ENCODE results near the gene ABL1. TPM values are rescaled to one million over a fixed set of nuclear protein-coding genes. Genes with fewer than 3 reads are reported as not detected.

ABL1 gene
- polyA plus RNA-seq, 10 donors = 49.5 to 75.8 (median 61.8) TPM

DNA sequence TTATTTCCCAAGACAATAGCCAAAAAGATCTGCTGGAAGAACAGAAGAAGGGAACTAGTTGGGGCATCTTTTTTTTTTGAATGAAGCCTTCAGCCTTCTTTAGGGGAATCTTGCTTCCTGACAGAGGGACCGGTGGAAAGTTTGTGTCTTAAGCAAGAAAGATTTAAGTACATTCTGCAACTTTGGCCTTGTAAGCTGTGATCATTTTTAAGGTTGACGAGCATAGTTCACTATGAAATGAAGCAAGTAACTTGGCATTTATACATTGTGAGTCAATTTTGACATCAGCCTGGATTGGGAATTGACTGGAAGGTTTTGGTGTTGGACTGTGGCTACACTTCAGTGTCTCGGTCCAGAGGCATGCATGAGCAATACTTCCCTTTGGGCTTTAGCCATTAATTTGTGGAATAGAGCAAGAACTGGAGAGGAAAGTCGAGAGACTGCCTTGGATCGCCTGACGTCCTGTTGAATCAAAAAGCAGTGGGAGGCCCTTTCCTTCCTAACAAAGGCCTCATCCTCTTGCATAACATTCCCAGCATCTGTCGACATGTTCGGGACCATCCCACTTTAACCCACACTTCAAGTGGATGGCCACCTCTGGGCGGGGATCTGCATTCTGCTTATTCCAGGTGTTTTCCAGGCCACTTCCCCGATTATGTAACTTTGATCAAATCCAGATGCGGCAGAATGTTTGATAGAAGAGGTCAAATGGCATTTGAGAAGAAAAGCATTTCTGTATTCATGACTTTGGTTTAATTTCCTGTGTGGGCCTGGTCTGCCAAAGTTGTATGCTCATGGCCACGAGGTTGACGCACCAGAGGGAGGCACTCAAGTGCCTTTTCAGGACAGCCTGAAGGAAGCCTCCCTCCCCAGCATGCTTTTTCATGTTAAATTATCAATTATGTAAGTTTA, 12.5 kb downstream of the ABL1 start:
- DNase-seq = peak; percentile 95 to 99 (median 97)

DNA sequence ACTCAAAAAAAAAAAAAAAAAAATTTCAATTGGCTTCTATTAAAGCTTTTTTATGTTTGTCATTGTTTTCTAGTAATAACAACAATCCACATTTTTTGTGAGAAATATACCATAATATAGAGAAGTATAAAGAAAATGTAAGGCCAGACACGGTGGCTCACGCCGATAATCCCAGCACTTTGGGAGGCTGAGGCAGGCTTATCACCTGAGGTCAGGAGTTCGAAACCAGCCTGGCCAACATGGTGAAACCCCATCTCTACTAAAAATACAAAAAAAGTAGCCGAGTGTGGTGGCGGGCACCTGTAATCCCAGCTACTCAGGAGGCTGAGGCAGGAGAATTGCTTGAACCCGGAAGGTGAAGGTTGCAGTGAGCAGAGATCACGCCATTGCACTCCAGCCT, 13.5 kb downstream of the ABL1 start:
- peak in 1 of 3 donors; percentile 14 for DNase-seq

DNA sequence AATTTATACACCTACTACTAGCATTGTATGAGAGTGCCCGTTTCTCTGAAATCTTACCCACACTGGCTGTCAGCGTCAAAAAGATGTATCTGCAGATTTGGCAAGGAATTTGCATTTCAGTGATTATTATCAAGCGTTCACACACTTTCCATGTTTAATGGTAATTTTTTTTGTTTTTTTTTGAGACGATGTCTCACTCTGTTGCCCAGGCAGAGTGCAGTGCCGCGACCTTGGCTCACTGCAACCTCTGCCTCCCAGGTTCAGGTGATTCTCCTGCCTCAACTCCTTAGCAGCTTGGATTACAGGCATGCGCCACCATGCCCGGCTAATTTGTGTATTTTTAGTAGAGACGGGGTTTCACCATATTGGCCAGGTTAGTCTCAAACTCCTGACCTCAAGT, 14.3 kb downstream of the ABL1 start:
- DNase-seq = no peak

DNA sequence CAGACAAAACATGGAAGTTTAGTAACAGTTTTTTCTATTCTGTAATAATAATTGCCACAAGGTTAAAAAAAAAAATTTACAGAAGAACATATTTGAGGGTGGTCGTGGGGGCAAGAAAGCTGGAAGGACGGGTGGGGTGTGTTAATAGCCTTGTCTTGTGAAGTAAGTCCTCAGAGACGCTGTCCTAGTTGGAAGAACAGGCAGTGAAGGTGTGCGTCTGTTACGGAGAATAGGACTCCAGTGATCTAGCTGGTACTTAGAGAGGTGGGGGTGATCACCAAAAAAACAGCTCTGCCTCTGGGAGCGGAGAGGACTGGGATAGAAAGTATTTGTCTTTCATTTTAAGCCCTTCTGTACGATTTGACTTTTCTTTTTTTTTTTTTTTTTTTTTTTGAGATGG, 17.7 kb downstream of the ABL1 start:
- no peak for DNase-seq

DNA sequence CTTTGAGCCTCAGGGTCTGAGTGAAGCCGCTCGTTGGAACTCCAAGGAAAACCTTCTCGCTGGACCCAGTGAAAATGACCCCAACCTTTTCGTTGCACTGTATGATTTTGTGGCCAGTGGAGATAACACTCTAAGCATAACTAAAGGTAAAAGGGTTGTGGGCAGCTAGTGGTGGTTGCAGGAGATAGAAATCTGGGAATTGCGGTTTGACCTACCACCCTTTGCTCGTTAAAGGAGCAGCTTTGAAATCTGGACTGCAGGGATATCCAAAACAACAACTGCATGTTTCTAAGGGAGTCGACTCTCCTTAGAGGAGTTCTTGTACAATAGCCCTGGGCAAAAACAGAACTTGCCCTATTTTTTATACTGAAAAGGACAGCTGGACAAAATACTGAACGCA, 19.0 kb downstream of the ABL1 start:
- no peak for DNase-seq

DNA sequence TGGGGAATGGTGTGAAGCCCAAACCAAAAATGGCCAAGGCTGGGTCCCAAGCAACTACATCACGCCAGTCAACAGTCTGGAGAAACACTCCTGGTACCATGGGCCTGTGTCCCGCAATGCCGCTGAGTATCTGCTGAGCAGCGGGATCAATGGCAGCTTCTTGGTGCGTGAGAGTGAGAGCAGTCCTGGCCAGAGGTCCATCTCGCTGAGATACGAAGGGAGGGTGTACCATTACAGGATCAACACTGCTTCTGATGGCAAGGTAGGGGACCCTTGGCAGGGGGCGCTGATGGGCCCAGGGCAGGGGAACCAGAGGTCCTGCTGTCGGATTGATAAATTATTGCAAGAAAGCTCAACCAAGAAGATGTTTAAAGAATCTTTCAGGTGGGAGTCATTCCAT, 19.8 kb downstream of the ABL1 start:
- no peak for DNase-seq

DNA sequence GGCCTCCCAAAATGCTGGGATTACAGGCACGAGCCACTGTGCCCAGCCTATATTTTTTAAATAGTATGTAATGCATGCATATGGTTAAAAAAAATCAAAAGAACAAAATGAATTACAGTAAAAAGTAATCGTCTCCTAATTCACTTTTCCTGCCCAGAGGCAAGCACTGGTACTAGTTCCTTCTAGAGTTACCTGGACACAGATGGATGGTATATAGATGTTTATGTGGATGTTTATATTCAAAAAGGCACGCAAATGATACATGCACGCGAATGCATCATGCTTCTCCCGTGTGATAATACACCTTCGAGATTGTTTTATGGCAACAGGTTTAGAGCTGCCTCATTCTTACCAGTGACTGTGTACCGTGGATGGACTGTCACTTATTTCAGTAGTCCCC, 21.4 kb downstream of the ABL1 start:
- no peak for DNase-seq

DNA sequence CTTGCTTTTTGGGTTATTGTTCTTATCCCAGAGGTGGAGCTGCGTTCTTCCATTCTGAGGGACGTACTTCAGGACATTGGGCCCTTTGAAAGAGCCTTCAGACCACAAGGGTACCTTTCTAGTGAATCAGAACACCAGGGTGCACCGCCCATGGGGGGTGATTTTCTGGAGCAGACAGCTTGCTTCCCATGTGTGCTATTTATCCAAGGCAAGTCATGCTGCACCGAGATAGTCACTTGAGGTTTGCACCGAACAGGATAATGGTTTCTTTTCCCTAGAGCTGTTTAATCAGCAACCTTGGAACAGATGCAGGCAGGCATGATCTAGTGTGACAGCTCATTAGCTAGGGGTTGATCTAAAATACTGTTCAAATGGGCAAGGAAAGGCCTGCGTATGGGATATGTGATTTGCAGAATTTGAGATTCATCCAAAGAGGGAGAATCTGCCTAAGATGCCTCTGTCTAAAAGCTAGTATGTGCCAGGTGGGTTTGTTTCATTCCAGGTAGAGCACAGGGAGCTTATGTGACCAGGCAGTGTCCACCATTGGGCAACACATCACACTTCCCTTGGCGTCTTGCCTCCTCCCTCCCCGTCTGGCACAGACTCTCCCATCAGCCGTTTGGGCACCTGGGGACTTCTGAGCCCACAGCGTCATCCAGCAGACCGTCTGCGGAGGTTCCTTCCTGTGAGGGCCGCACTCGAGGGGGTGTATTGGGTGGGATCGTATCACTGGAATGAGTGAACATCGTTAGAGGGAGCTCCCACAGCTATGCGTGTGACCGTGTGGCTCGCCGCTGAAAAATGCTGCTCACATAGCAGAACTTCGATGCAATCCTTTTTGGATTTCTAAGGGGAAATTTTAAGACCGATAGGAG, 23.0 kb downstream of the ABL1 start:
- peak in 2 of 3 donors; percentile 81 for DNase-seq

DNA sequence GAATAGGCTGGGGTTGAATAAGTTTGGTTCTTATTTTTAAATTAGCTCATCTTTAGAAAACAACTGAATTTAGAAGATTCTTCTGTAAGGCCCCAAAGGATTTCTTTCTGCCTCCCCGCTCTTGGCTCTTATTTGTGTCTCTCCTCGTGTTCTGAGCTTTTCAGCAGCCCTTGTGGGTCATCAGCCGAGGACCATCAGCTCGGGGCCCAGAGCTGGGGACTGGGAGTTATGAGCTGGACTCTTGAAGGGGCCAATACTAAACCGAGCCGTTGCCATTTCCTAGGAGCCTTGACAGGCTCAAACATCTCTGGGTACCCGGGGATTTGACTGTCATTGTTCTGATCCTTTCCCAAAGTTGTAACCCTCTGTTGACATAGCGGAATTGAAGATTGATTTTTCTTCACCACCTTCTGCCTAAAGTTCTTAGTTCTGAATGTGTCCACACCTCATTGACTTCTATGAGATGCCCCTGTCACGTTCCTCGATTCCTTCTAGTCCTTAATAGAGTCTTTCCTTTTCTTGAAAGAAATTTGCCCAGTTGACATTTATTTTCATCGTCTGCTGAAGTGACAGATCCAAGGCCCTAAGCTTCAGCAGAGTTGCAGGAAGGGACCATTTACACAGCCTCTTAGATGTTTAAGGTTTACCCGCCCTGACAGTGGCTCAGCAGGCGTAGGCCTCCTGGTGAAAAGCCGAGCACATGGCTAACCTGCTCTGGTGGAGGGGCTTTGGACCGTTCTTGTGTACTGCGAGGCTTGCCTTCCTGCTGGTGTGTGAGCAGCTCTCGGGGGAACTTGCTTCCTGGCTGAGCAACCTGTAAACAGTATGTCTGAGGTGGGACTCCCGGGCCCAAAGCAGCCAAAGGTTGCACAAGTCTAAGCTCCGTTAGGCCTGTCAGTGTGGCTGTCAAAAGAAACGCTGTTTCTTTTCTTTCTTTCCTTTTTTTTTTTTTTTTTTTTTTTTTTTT, 24.0 kb downstream of the ABL1 start:
- peak in 1 of 3 donors; percentile 74 for DNase-seq

DNA sequence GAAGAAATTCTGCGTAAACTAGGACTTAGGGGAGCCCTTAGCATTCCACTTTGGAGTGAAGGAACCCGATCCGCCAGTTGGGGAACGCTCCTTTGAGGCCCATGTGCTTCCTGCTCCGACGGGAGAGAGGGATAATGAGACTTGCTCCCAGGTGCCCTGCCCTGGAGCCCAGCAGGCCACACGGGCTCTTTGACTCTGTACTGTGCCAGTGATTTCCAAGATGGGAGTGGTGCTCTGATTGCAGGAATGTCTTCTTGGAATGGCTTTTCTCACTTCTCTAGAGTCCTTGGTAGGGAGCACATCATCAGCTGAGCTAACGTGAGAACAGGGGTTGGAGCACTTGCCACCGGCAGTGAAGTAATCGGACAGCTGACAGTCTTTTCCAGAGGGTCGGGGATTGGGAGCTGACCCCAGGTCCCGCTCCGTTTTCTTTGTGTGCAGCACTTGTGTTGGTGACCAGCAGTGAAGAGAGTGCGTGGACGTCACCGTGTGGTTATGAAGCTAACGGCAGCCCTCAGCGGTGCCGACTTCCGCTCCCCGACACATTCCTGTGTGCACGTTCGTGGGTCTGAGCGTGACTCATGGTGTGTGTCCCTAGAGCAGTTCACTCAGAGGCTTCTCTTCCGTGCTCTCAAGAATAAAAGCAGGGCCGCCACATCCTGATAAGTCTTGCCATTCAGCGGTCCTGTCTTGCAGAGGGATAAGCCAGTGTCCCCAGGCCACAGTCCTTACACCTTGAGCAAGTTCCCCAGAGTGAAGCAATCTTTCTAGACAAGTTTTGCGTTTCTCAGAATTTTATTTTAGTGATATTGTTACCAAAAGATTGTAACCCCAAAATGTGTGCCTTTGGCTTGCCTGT, 25.6 kb downstream of the ABL1 start:
- DNase-seq = peak; percentile 78 to 92 (median 91)

DNA sequence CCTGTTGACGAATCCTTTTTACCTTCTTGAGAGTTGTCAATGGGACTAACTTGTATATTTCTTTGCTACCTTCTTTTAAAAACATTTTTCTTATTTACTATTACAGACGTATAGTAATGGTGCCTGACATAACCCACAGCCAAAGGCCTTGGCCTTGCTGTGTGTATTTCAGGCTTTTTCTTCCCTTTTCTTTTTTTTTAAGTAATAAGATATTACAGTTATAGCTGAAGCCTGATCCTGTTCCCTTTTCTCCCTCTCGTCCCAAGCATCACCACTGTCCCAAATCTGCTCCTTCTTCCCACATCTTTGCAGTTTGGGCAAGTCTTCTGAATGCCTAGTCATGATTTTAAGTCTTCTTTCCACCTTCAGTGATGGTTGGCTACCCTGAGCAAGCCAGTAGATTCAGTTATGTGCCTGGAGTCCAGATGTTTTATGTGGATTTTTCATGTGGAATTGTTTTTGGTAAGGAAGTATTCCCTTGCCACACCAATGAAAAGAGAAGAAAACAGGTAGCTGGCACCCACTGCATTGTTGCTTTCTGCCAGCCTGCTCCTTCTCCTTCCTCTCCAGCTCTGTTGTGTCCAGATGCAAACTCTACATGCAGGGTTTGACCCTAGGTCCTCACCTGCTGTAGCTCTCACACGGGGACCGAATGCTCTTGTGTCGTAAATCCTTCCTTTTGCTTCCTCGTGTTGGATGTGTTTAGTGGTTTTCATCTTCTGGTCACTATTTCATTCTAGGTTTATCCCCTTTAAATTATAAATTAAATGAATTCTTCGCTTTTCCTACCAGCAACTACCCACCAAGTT, 26.5 kb downstream of the ABL1 start:
- DNase-seq = no peak

DNA sequence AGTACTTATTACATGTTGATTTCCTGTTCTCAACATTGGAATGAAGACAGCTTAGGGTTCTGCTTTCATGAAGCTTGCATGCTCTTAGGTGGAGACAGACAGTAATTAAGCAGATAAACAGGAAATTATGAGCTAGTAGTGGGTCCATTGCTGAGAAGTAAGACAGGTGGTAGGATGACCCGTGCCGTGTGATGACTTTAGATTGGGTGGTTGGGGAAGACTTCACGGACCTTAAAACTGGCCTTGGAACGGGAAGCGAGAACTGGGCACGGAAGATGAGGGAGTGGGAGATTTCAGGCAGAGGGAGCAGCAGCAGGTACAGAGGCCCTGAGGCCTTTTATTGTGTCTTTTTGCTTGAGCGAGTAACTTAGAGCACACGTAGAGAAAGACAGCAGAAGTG, 27.2 kb downstream of the ABL1 start:
- no peak for DNase-seq

DNA sequence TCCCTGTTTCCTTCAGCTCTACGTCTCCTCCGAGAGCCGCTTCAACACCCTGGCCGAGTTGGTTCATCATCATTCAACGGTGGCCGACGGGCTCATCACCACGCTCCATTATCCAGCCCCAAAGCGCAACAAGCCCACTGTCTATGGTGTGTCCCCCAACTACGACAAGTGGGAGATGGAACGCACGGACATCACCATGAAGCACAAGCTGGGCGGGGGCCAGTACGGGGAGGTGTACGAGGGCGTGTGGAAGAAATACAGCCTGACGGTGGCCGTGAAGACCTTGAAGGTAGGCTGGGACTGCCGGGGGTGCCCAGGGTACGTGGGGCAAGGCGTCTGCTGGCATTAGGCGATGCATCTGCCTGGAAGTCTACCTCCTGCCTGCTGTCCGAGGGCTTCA, 27.7 kb downstream of the ABL1 start:
- DNase-seq = no peak

DNA sequence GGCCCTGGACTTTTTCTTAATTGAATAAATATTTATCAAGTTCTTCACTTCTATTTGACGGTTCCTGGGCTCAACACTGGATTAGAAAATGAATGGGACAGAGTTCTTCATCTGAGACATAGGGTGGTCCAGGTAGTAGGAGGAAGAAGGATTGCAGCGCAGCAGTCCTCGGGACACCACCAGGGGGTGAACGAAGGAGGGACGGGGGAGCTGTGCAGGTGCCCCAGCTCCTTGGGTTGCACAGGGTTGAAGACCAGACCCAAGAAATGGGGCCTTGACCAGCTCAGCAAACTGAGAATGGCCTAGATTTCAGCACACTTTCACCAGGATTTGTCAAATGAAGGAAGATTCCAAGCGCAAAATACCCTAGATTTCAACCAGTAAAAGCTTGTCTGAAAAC, 29.5 kb downstream of the ABL1 start:
- DNase-seq = no peak

DNA sequence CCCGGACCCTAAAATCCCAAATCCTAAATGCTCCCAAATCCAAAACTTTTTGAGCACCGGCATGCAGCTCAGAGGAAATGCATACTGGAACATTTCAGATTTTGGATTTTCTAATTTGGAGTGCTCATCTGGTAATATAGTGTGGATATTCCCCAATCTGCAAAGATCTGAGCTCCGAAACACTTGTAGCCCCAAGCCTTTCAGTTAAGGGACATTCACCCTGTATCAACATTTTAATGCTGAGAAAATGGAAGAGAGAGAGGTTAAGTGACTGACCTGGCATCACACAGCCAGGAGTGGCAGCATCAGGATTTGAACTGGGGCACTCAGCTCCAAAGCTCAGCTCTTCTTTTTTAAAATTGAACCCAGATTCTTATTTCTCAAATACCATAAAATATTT, 30.9 kb downstream of the ABL1 start:
- no peak for DNase-seq

DNA sequence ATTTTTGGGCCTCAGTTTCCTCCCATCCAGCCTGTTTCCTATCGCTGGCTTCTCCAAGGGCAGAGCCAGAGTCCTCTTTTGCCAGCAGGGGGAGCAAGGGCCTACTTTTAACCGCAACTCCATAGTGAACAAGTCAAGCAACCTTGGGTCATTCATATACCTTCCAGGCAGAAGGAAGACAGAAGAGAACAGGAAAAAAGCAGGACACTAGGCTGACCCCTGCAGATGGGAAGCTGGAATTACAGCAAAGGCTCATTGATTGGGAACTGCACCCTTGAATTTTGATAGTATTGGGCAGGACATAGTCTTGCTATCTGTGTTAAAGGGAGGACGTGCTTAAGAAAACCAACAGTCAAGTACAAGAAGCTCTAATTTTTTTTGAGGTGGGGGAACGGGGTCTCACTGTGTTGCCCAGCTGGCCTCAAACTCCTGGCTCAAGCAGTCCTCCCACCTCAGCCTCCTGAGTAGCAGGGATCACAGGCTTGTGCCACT, 31.5 kb downstream of the ABL1 start:
- peak; percentile 75 to 86 (median 81) for DNase-seq

DNA sequence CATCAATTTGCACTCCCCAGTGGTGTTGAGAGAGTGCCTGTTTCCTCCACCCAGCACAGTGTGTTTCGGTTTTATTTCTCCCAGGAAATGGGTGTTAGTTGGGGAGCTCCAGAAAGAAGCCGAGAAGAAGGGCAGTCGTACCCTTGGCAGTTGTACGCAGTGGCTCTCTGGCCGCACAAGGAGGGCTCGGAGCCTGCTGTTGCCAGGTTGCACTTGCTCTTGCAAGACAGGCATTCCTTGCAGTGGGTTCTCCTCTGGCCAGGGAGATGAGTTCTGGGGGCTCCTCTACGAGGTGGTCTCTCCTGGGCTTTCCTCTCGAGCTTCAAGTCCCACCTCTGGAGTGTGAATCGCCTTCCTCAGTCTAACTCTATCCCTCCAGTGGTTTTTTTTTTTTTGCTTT, 32.5 kb downstream of the ABL1 start:
- no peak for DNase-seq

DNA sequence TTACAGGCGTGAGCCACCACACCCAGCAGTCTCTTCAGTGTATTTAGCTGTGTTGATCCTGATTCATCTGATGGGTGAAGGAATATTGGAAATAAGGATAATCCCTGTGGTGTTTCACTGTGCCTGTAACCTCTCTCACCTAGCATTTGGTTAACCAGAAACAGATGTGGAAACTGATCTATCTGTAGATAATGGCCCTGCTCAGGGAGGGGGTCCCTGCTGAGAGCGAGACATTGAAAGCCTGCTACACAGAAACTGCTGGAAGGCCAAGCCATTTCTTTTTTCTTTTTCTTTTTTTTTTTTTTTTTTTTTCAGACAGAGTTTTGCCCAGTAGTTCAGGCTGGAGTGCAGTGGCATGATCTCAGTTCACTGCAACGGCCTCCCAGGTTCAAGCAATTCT, 33.2 kb downstream of the ABL1 start:
- no peak for DNase-seq

DNA sequence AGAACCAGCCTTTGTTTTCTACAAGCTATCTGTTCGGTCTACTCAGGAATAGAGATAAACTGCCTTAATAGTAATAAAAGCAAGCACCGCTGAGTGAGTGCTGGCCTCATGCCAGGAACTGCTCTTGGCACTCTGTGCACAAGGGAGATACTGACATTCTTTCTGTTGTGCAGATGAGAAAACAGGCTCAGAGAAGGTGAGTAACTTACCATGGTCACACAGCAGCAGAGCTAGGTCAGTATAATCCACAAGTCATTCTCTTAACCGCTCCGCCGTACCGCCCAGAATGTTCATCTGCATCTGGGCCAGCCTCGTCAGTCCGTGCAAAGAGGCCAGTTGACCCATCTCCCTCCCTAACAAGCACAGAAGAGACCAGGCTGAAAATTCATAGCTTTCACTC, 34.2 kb downstream of the ABL1 start:
- peak in 2 of 3 donors; percentile 33 to 43 for DNase-seq
